Neural cell (in vitro differentiated cells): Measurements from ENCODE around the gene MLH1. TPM values are rescaled to one million over a fixed set of nuclear protein-coding genes. Genes with fewer than 3 reads are reported as not detected.

Source experiments
- H2AFZ ChIP-seq: fragments of 200-600, 300-800 bp; sonication (generic), shearing (Covaris generic); 2 replicates; pipeline ENCODE4 v1.6.0; 2014; ENCODE audit warnings: low read depth, mild to moderate bottlenecking, antibody characterized with exemption, low read length, moderate library complexity
- H3F3A ChIP-seq: fragments of 200-600 bp; shearing (Covaris generic); 2 replicates; pipeline ENCODE4 v1.6.1; 2016; ENCODE audit warnings: mild to moderate bottlenecking, moderate library complexity, mixed read lengths, antibody characterized with exemption, low read length; ENCODE audit not compliant: insufficient read depth, poor library complexity, severe bottlenecking
- H3K27ac ChIP-seq: fragments of 200-600, 300-800 bp; sonication (generic), shearing (Covaris generic); 2 replicates; pipeline ENCODE4 v1.5.1; 2014; ENCODE audit warnings: mild to moderate bottlenecking, low read length, moderate library complexity
- H3K27me3 ChIP-seq: fragments of 300-800, 200-600 bp; sonication (generic), shearing (Covaris generic); 2 replicates; pipeline ENCODE4 v1.6.0; 2014; ENCODE audit warnings: mild to moderate bottlenecking, low read depth, low read length, moderate library complexity; ENCODE audit not compliant: insufficient read depth
- H3K36me3 ChIP-seq: fragments of 300-800, 200-600 bp; sonication (generic), shearing (Covaris generic); 2 replicates; pipeline ENCODE4 v1.5.1; 2014; ENCODE audit warnings: mild to moderate bottlenecking, antibody characterized with exemption, low read length, moderate library complexity; ENCODE audit not compliant: insufficient read depth
- H3K4me2 ChIP-seq: fragments of 300-800, 200-600 bp; sonication (generic), shearing (Covaris generic); 2 replicates; pipeline ENCODE4 v1.6.0; 2014; ENCODE audit warnings: mild to moderate bottlenecking, low read length
- H3K4me3 ChIP-seq: fragments of 300-800, 200-600 bp; sonication (generic), shearing (Covaris generic); 2 replicates; pipeline ENCODE4 v1.5.1; 2014; ENCODE audit warnings: mild to moderate bottlenecking, low read length, moderate library complexity
- H3K79me2 ChIP-seq: fragments of 200-600 bp; shearing (Covaris generic); replicated peaks from 2 replicates; pipeline ENCODE4 v1.6.0; 2014; ENCODE audit warnings: mild to moderate bottlenecking, low read length, moderate library complexity; ENCODE audit not compliant: insufficient read depth
- H3K9ac ChIP-seq: fragments of 300-800, 200-600 bp; sonication (generic), shearing (Covaris generic); 2 replicates; pipeline ENCODE4 v1.6.1; 2016; ENCODE audit warnings: mild to moderate bottlenecking, low read length, mixed read lengths
- H3K9me2 ChIP-seq: fragments of 200-600 bp; shearing (Covaris generic); 2 replicates; pipeline ENCODE4 v1.6.1; 2016; ENCODE audit warnings: mild to moderate bottlenecking, low read length, mixed read lengths; ENCODE audit not compliant: insufficient read depth
- H3K9me3 ChIP-seq: fragments of 200-600, 300-800 bp; sonication (generic), shearing (Covaris generic); 2 replicates; pipeline ENCODE4 v1.6.1; 2016; ENCODE audit warnings: mild to moderate bottlenecking, mixed run types, low read length, moderate library complexity, mixed read lengths
- H4K20me1 ChIP-seq: fragments of 200-600 bp; shearing (Covaris generic); 2 replicates; pipeline ENCODE4 v1.6.1; 2016; ENCODE audit warnings: mild to moderate bottlenecking, mixed run types; ENCODE audit not compliant: insufficient read depth
- CTCF ChIP-seq: fragments of 450-650 bp; IDR thresholded peaks from 2 replicates; pipeline ENCODE4 v1.5.1; 2014; ENCODE audit warnings: antibody characterized with exemption, mild to moderate bottlenecking, moderate library complexity; ENCODE audit not compliant: poor library complexity, severe bottlenecking
- EP300 ChIP-seq: fragments of 450-650 bp; conservative IDR thresholded peaks from 2 replicates; pipeline ENCODE4 v1.6.1; 2014; ENCODE audit warnings: antibody characterized with exemption, mild to moderate bottlenecking, moderate library complexity; ENCODE audit not compliant: poor library complexity, severe bottlenecking
- EZH2 ChIP-seq: fragments of 200-600, 300-800 bp; shearing (Covaris generic), sonication (generic); IDR thresholded peaks from 2 replicates; pipeline ENCODE4 v1.6.1; 2014; ENCODE audit warnings: antibody characterized with exemption, low read length, borderline replicate concordance, mild to moderate bottlenecking; ENCODE audit not compliant: insufficient read depth, poor library complexity, severe bottlenecking
- MXI1 ChIP-seq: fragments of 450-650 bp; conservative IDR thresholded peaks from 2 replicates; pipeline ENCODE4 v1.6.1; 2014; ENCODE audit warnings: antibody characterized with exemption, mild to moderate bottlenecking; ENCODE audit not compliant: poor library complexity, severe bottlenecking
- POLR2AphosphoS5 ChIP-seq: IDR thresholded peaks from 2 replicates; pipeline ENCODE4 v1.6.1; 2012
- RAD21 ChIP-seq: fragments of 450-650 bp; conservative IDR thresholded peaks from 2 replicates; pipeline ENCODE4 v1.6.1; 2014; ENCODE audit warnings: antibody characterized with exemption, mild to moderate bottlenecking, moderate library complexity
- REST ChIP-seq: IDR thresholded peaks from 2 replicates; pipeline ENCODE4 v1.6.1; 2012; ENCODE audit warnings: borderline replicate concordance
- SMC3 ChIP-seq: fragments of 450-650 bp; conservative IDR thresholded peaks from 2 replicates; pipeline ENCODE4 v1.6.1; 2014; ENCODE audit warnings: antibody characterized with exemption, mild to moderate bottlenecking, moderate library complexity; ENCODE audit not compliant: poor library complexity
- TAF1 ChIP-seq: IDR thresholded peaks from 2 replicates; pipeline ENCODE4 v1.6.1; 2012; ENCODE audit warnings: low read depth
- polyA minus RNA-seq: library from RNA; depleted of rRNA, polyadenylated mRNA; stranded (reverse); fragments of >200 nt; gene quantifications from 2 replicates; pipeline ENCODE4 v1.2.3, GENCODE V29; 2014
- polyA plus RNA-seq: library from polyadenylated mRNA; depleted of rRNA; stranded (reverse); fragments of >200 nt; gene quantifications from 2 replicates; pipeline ENCODE4 v1.2.3, GENCODE V29; 2014

The MLH1 gene
- polyA plus RNA-seq, result 73.7 and 76.1 TPM in 2 replicates
- 66.4 and 74.0 TPM in 2 replicates for polyA minus RNA-seq

GRCh38 chr3:36993326-36994283 is at the start of gene MLH1:
Gene MLH1, plus strand, starts transcription at chr3:36993518. Its CDS starts 30 bp downstream, at chr3:36993548.
- peak within 1 kb of the TSS; percentile 96 for H3K27ac ChIP-seq
- TF ChIP-seq POLR2AphosphoS5 (peak; percentile 85), MXI1 (peak; percentile 87), REST (peak; percentile 62), SMC3 (peak; percentile 32), RAD21 (peak; percentile 23), EZH2 (no peak), CTCF (peak; percentile 15), EP300 (peak; percentile 74), TAF1 (peak; percentile 61)
- H3K9me2 ChIP-seq, result no peaks in the 10 kb centered on the region
- peak within 1 kb of the TSS; percentile 94 for H3K9ac ChIP-seq
- H3K4me3 ChIP-seq, result peak within 1 kb of the TSS; percentile 82
- H3K79me2 ChIP-seq, result peaks cover 60% of the 10 kb centered on the region
- H4K20me1 ChIP-seq, result no peaks in the 10 kb centered on the region
- H3F3A ChIP-seq, result no peaks in the 10 kb centered on the region
- H3K4me2 ChIP-seq, result peak within 1 kb of the TSS; percentile 94
- H3K36me3 ChIP-seq, result peaks cover 6% of the 10 kb centered on the region
- no peaks in the 10 kb centered on the region for H3K9me3 ChIP-seq
- peak within 1 kb of the TSS; percentile 99 for H2AFZ ChIP-seq
- no peaks in the 10 kb centered on the region for H3K27me3 ChIP-seq

DNA sequence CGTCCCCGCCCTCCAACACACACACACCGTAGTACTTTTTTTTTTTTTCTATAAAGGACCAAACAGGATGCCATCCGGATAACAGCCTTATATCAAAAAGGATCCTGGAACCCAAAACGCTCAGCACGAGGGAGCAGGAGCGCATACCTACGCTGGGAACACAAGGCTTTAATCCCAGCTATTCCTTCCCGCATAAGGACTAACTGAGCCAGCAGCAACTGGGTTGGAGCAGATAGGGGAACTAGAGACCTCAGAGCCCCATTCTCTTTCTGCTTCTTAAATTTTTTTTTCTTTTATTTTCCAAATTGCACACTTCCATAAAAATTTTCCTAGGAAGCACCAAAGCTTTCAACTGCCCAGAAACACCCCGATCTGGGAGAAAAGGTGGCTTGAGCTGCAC is 49.7 kb upstream of the MLH1 start:
- H3K4me3 ChIP-seq, result no peak overlapping the region
- H3K4me2 ChIP-seq, result no peak overlapping the region
- peaks cover 24% of the 10 kb centered on the region for H3K27me3 ChIP-seq
- TF ChIP-seq REST (no peak), POLR2AphosphoS5 (no peak), MXI1 (no peak), EP300 (no peak), SMC3 (no peak), CTCF (no peak), RAD21 (no peak), EZH2 (no peak), TAF1 (no peak)
- peaks cover 18% of the 10 kb centered on the region for H3K9me3 ChIP-seq
- no peaks in the 10 kb centered on the region for H3K9me2 ChIP-seq
- H3K27ac ChIP-seq, result no peak overlapping the region
- H2AFZ ChIP-seq, result no peak overlapping the region
- no peak overlapping the region for H3K9ac ChIP-seq
- no peaks in the 10 kb centered on the region for H3K79me2 ChIP-seq
- no peaks in the 10 kb centered on the region for H3F3A ChIP-seq
- H4K20me1 ChIP-seq, result no peaks in the 10 kb centered on the region
- no peaks in the 10 kb centered on the region for H3K36me3 ChIP-seq
